ENCODE measurements around the gene PSMB11.

The PSMB11 gene

DNA sequence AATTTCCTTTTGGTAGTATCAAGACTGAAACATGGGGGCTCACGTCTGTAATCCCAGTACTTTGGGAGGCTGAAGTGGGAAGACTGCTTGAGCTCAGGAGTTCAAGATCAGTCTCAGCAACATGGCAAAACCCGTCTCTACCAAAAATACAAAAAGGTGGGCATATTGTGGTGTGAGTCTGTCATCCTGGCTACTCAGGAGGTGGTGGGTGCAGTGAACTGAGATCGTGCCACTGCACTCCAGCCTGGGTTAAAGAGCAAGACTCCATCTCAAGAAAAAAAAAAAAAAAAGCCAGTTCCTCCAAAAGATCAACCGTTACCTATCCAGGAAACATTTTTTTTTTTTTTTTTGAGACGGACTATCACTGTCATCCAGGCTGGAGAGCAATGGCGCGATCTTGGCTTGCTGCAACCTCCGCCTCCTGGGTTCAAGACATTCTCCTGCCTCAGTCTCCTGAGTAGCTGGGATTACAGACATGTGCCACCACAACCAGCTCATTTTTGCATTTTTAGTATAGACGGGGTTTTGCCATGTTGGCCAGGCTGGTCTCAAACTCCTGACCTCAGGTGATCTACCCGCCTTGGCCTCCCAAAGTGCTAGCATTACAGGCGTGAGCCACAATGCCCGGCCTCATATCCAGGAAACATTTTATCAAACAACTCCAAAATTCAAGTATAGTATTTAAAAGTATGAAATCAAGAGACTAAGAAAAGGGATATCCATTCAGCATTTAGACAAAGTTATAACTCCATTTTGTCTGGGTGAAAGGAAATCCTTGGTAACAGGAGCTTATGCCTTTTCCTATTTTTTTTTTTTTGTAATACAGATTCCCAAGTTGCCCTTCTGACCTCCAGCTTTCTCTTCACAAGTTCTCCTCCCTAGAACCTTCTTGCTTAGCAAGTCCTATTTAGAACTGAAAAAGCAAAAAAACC, 49.5 kb downstream of the PSMB11 start:
- Mint-ChIP-seq H3K9me3 (no peaks in the 10 kb centered on the region), H3K27ac (no peak overlapping the region), H3K4me1 (ENCODE audit: low read depth) (peaks cover 15% of the 10 kb centered on the region), H3K4me3 (no peak overlapping the region), H3K27me3 (ENCODE audit: low read depth) (no peaks in the 10 kb centered on the region), H3K36me3 (ENCODE audit: low read depth) (peaks cover 31% of the 10 kb centered on the region)

- H3K4me3 Mint-ChIP-seq: no peak overlapping the region
- no peaks in the 10 kb centered on the region for H3K9me3 Mint-ChIP-seq
- H3K27ac Mint-ChIP-seq: peak overlapping the region; percentile 13
- H3K36me3 Mint-ChIP-seq (ENCODE audit: low read depth): peaks cover 27% of the 10 kb centered on the region
- H3K27me3 Mint-ChIP-seq (ENCODE audit: low read depth): no peaks in the 10 kb centered on the region
- peaks cover 25% of the 10 kb centered on the region for H3K4me1 Mint-ChIP-seq (ENCODE audit: low read depth)
Measured at GRCh38 chr14:23093104-23093503, 51.1 kb downstream of the PSMB11 start.

DNA sequence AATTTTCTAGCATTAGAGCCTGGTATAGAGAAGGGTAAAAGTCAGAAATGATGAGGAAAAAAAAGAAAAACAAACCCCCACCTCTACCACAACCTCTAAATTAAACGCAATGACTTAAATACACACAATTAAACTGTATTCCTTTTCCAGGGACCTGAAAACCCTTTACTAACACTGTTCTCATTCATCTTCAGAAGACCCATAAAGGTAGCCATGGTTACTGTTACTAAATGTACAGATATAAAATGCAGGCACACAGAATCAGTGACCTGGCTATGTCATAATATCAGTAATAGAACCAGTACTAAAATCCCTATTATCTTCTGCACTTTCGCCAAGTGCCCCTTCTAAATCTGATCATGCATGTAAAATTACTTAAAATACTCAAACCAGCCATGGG, 51.5 kb downstream of the PSMB11 start:
- H3K4me1 Mint-ChIP-seq (ENCODE audit: low read depth): peaks cover 25% of the 10 kb centered on the region
- no peak overlapping the region for H3K4me3 Mint-ChIP-seq
- H3K27me3 Mint-ChIP-seq (ENCODE audit: low read depth): no peaks in the 10 kb centered on the region
- H3K36me3 Mint-ChIP-seq (ENCODE audit: low read depth): peaks cover 30% of the 10 kb centered on the region
- no peak overlapping the region for H3K27ac Mint-ChIP-seq
- no peaks in the 10 kb centered on the region for H3K9me3 Mint-ChIP-seq

Measured in T-helper 1 cell treated with Interleukin-12 subunit alpha and Interleukin-12 subunit beta and Interleukin-4 antibody, amounts not matched to agents 30 μg/mL and 1 μg/mL, for 36 hours (primary cell).